GM12873 (cell line): ENCODE data around the gene SOST.

Source experiments
- CTCF ChIP-seq: IDR thresholded peaks from 2 replicates; pipeline ENCODE4 v1.5.1; 2012; ENCODE audit warnings: low read depth, mild to moderate bottlenecking, moderate library complexity, low read length, control low read depth; ENCODE audit not compliant: insufficient read depth; ENCODE audit errors: missing control alignments

SOST gene

DNA sequence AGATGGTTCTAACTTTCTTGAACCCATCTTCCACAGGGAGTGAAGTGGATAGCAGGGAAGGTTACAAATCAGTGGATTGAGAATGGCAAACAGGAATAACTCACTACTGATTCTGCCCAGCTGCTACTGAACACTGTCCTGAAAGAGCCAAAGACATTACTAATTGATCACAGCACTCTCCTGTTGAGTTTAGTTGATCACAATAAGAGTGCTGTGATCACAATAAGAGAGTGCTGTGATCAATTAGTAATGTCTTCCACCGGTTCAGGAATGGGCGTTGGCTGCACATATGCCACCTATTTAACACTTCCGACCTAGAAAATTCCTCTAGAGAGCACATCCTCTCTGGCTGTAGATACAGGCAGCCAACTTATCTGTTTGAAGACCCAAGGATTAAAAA is 33.0 kb upstream of the SOST start:
- no peak for TF ChIP-seq CTCF

DNA sequence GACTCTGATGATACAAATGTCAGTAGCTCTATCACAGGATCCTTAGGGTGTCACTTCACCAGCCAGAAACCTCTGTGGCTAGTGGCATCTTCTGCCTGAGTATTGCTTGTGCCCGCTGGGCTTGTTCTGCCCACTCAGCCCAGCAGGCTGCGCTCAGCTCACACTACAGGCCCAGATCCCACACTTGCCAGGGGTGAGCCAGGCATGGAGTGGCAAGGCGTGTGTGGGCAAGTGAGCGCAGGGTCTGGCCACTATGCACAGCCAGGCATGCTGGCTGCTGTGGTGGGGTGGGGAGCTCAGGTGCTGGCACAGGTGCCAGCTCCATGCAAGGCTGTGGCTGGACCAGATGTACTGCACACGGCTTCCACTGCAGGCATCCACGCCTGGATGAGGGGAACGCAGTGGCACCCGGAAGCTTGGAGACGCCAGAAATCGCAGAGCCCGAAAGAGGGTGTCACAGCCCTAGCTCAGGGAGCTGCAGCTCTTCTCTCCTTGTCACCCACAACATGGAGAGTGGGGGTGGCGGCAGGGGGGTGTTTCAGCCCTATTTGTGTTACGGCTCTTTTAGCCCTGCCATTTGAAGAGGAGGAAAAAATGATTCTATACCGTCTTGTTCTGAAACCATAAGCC is 31.8 kb upstream of the SOST start:
- TF ChIP-seq CTCF, result peak; percentile 3

GRCh38 chr17:43789482-43789881 is 30.9 kb upstream of the SOST start:
- no peak for TF ChIP-seq CTCF

GRCh38 chr17:43788540-43788939 is 29.9 kb upstream of the SOST start:
- TF ChIP-seq CTCF, result no peak

- TF ChIP-seq CTCF, result no peak
These were observed 29.1 kb upstream of the SOST start for GRCh38 chr17:43787728-43788127.

- no peak for TF ChIP-seq CTCF
These were observed 26.1 kb upstream of the SOST start for GRCh38 chr17:43784628-43785101.

DNA sequence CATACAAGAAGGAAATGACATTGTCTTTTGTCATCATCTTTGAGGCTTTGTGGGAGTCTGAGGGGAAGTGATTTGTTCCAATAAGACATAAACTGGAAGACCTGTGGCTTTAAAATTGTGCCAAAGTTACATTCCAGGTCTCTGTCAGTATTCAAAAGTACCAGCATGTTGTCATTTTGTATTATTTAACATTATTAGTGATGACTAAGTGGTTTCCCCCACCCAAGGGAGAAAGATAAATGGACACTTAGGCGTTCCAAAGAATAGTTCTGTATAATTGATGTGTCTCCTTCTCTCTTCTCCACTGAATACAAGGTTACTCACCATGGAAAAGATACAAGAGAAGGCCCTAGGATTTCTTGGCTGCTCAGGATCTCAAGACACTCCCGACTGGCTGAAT is 25.5 kb upstream of the SOST start:
- no peak for TF ChIP-seq CTCF
